ENCODE data around the gene MINK1. TPM values are rescaled to one million over a fixed set of nuclear protein-coding genes. Genes with fewer than 3 reads are reported as not detected.

MINK1 gene
- total and polyA plus RNA-seq, 2 of the 13 experiments (the other 11 are each of a cell fraction or from before 2014, with no cell fraction given): 17.2 to 63.9 TPM

GRCh38 chr17:4788807-4789700 lies 44.1 kb upstream of the MINK1 start, which contains the start of gene GLTPD2 (continued):
- TF ChIP-seq, protein P1, sequence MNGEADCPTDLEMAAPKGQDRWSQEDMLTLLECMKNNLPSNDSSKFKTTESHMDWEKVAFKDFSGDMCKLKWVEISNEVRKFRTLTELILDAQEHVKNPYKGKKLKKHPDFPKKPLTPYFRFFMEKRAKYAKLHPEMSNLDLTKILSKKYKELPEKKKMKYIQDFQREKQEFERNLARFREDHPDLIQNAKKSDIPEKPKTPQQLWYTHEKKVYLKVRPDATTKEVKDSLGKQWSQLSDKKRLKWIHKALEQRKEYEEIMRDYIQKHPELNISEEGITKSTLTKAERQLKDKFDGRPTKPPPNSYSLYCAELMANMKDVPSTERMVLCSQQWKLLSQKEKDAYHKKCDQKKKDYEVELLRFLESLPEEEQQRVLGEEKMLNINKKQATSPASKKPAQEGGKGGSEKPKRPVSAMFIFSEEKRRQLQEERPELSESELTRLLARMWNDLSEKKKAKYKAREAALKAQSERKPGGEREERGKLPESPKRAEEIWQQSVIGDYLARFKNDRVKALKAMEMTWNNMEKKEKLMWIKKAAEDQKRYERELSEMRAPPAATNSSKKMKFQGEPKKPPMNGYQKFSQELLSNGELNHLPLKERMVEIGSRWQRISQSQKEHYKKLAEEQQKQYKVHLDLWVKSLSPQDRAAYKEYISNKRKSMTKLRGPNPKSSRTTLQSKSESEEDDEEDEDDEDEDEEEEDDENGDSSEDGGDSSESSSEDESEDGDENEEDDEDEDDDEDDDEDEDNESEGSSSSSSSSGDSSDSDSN (CRISPR knock-in tag; IDR thresholded peaks at IDR 0.05): peak; percentile 86
- TF ChIP-seq ZNF7 (CRISPR knock-in tag; IDR thresholded peaks at IDR 0.05): no peak
- no peak for TF ChIP-seq IRX3 (CRISPR knock-in tag; IDR thresholded peaks at IDR 0.05; ENCODE audit: borderline replicate concordance, low read depth)
- TF ChIP-seq TGIF2 (CRISPR knock-in tag; IDR thresholded peaks at IDR 0.05): no peak
- TF ChIP-seq MTA1 (CRISPR knock-in tag; IDR thresholded peaks at IDR 0.05; ENCODE audit: borderline replicate concordance): peak; percentile 54; the same call in 1 of the 2 replicates
- peak; percentile 82 for TF ChIP-seq ZNF816 (CRISPR knock-in tag; IDR thresholded peaks at IDR 0.05; ENCODE audit: borderline replicate concordance)
- TF ChIP-seq, protein P2, sequence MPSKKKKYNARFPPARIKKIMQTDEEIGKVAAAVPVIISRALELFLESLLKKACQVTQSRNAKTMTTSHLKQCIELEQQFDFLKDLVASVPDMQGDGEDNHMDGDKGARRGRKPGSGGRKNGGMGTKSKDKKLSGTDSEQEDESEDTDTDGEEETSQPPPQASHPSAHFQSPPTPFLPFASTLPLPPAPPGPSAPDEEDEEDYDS (CRISPR knock-in tag; IDR thresholded peaks at IDR 0.05): peak; percentile 93
- TF ChIP-seq HMGXB3 (CRISPR knock-in tag; IDR thresholded peaks at IDR 0.05; ENCODE audit: borderline replicate concordance): peak; percentile 49; the same call in 1 of the 2 replicates
- no peak for TF ChIP-seq ZNF225 (CRISPR knock-in tag; IDR thresholded peaks at IDR 0.05)
- TF ChIP-seq JDP2 (CRISPR knock-in tag; IDR thresholded peaks at IDR 0.05; ENCODE audit: borderline replicate concordance): no peak
- peak; percentile 67; the same call in 1 of the 2 replicates for TF ChIP-seq HNF4G (IDR thresholded peaks at IDR 0.05; ENCODE audit: borderline replicate concordance, low read depth, low read length)
- no peak for TF ChIP-seq HNF4G (CRISPR knock-in tag; IDR thresholded peaks at IDR 0.05; ENCODE audit: borderline replicate concordance, low read depth)
- TF ChIP-seq ELF1 (CRISPR knock-in tag; IDR thresholded peaks at IDR 0.05): peak; percentile 48; the same call in 1 of the 2 replicates
- no peak; the same call in 1 of the 2 replicates for TF ChIP-seq HDAC2 (CRISPR knock-in tag; IDR thresholded peaks at IDR 0.05)
- no peak for TF ChIP-seq NKX3-1 (CRISPR knock-in tag; IDR thresholded peaks at IDR 0.05)
- TF ChIP-seq TCF12 (IDR thresholded peaks at IDR 0.05): no peak
- no peak; the same call in 1 of the 2 replicates for TF ChIP-seq TCF12 (CRISPR knock-in tag; IDR thresholded peaks at IDR 0.05)
- peak; percentile 94 for TF ChIP-seq POLR2G (IDR thresholded peaks at IDR 0.05; ENCODE audit: low read depth, low read length)
- peak; percentile 69; the same call in 1 of the 2 replicates for TF ChIP-seq NR2F2 (IDR thresholded peaks at IDR 0.05; ENCODE audit: borderline replicate concordance, low read depth)
- peak; percentile 63; the same call in 1 of the 2 replicates for TF ChIP-seq ZBTB38 (CRISPR knock-in tag; IDR thresholded peaks at IDR 0.05)
- no peak for TF ChIP-seq JARID2 (CRISPR knock-in tag; IDR thresholded peaks at IDR 0.05; ENCODE audit: insufficient replicate concordance)
- TF ChIP-seq TSC22D2 (CRISPR knock-in tag; IDR thresholded peaks at IDR 0.05; ENCODE audit: borderline replicate concordance): peak; percentile 73; the same call in 1 of the 2 replicates
